Measurements from ENCODE around the gene HCN2. TPM values are rescaled to one million over a fixed set of nuclear protein-coding genes. Genes with fewer than 3 reads are reported as not detected.
"Not testable (repeated sequence)": the region's sequence is repeated elsewhere in the genome, so short reads cannot be mapped to it uniquely, and the experiment has no call there.

HCN2 gene
- total RNA-seq, 1 experiment from 2014 or later = 0.04 TPM

DNA sequence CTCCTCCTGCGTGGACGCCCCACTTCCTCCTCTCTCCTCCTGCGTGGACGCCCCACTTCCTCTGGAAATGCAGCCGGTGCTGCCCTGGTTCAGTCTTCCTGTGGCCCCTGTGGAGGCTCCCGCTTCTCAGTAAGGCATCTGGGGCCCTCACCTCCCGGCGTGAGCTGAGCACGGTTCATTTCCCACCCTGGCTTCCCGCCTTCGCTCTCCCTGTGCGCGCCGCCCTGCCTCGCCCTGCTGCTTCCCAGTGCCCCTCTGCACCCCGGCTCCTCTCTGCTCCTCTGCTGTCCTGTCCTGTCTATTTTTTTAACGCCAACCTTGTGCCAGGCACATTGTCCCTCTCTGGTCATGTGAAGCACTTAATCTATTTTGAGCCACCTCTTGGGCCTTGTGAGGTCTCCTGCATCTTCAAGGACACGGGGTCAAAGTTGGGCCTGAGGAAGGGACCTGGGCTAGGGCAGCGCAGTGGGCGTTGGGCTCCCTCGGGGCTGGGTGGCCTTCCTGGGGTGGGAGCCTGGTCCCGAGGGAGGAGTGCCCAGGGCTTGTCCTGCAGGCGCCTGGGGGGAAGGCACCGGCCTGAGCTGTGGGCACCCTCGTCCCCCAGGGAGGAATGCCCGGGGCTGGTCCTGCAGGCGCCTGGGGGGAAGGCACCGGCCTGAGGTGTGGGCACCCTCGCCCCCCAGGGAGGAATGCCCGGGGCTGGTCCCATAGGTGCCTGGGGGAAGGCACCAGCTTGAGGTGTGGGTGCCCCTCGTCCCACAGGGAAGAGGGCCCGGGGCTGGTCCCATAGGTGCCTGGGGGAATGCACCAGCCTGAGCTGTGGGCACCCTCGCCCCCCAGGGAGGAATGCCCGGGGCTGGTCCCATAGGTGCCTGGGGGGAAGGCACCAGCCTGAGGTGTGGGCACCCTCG is 13.0 kb downstream of the HCN2 start:
- CTCF ChIA-PET = interaction anchor here (0.6 kb wide), 1 partner anchor 71 kb away, joined by 3 read pairs; the partner anchor contains the start of gene CDC34
- no peaks in the 10 kb centered on the region for H3K27me3 ChIP-seq (ENCODE audit: low read length)

GRCh38 chr19:603302-603639 is 13.6 kb downstream of the HCN2 start:
- H3K27me3 ChIP-seq (ENCODE audit: low read length); CTCF ChIA-PET; H3K4me3 ChIP-seq (ENCODE audit: low read length); H3K36me3 ChIP-seq (ENCODE audit: low read depth, low read length); H3K9ac ChIP-seq (ENCODE audit: low read length); H3K79me2 ChIP-seq (ENCODE audit: low read length); BruUV-seq (replicated peaks); H3K4me1 ChIP-seq (ENCODE audit: insufficient read depth, low read length); H3K4me2 ChIP-seq (ENCODE audit: low read length); H4K20me1 ChIP-seq (ENCODE audit: low read length); H3K9me3 ChIP-seq (ENCODE audit: low read length); H3K27ac ChIP-seq (ENCODE audit: low read length); H3F3A ChIP-seq (ENCODE audit: low read length, unreplicated experiment); DNase-seq; intact Hi-C loops (cut with micrococcal nuclease); POLR2A ChIA-PET (ENCODE audit: unreplicated experiment); ATAC-seq; H3K9me2 ChIP-seq (replicated peaks; ENCODE audit: low read length); H2AFZ ChIP-seq (ENCODE audit: low read length): not testable (repeated sequence)

More for the DNA sequence above, 13.0 kb downstream of the HCN2 start:
- Histone ChIP-seq H3K4me1 (ENCODE audit: insufficient read depth, low read length) (no peaks in the 10 kb centered on the region), H3K9ac (ENCODE audit: low read length) (no peak overlapping the region), H3K4me3 (ENCODE audit: low read length) (no peak overlapping the region), H3K9me3 (ENCODE audit: low read length) (no peaks in the 10 kb centered on the region), H3K36me3 (ENCODE audit: low read depth, low read length) (no peaks in the 10 kb centered on the region), H3F3A (ENCODE audit: low read length, unreplicated experiment) (no peaks in the 10 kb centered on the region), H3K4me2 (ENCODE audit: low read length) (no peak overlapping the region), H3K79me2 (ENCODE audit: low read length) (no peaks in the 10 kb centered on the region), H4K20me1 (ENCODE audit: low read length) (no peaks in the 10 kb centered on the region), H3K9me2 (replicated peaks; ENCODE audit: low read length) (no peaks in the 10 kb centered on the region), H3K27ac (ENCODE audit: low read length) (no peak overlapping the region), H2AFZ (ENCODE audit: low read length) (no peak overlapping the region)
- no peak for DNase-seq
- TF ChIP-seq, protein P1, sequence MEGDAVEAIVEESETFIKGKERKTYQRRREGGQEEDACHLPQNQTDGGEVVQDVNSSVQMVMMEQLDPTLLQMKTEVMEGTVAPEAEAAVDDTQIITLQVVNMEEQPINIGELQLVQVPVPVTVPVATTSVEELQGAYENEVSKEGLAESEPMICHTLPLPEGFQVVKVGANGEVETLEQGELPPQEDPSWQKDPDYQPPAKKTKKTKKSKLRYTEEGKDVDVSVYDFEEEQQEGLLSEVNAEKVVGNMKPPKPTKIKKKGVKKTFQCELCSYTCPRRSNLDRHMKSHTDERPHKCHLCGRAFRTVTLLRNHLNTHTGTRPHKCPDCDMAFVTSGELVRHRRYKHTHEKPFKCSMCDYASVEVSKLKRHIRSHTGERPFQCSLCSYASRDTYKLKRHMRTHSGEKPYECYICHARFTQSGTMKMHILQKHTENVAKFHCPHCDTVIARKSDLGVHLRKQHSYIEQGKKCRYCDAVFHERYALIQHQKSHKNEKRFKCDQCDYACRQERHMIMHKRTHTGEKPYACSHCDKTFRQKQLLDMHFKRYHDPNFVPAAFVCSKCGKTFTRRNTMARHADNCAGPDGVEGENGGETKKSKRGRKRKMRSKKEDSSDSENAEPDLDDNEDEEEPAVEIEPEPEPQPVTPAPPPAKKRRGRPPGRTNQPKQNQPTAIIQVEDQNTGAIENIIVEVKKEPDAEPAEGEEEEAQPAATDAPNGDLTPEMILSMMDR (conservative IDR thresholded peaks at IDR 0.05; ENCODE audit: low read depth, low read length) = no peak
- TF ChIP-seq EZH2phosphoT487 (IDR thresholded peaks at IDR 0.05; ENCODE audit: borderline replicate concordance, low read length) = no peak
- TF ChIP-seq EZH2 (IDR thresholded peaks at IDR 0.05; ENCODE audit: low read length, unreplicated experiment) = no peak
- POLR2A ChIA-PET (ENCODE audit: unreplicated experiment) = no interaction called here
- intact Hi-C loops (cut with micrococcal nuclease) = no loop called here
- no peak for ATAC-seq
- BruUV-seq (replicated peaks) = no TSS peak

- H3K9ac ChIP-seq (ENCODE audit: low read length); H3K9me2 ChIP-seq (replicated peaks; ENCODE audit: low read length); H3F3A ChIP-seq (ENCODE audit: low read length, unreplicated experiment); intact Hi-C loops (cut with micrococcal nuclease); DNase-seq; BruUV-seq (replicated peaks); H3K4me2 ChIP-seq (ENCODE audit: low read length); H4K20me1 ChIP-seq (ENCODE audit: low read length); POLR2A ChIA-PET (ENCODE audit: unreplicated experiment); H3K79me2 ChIP-seq (ENCODE audit: low read length); H3K4me3 ChIP-seq (ENCODE audit: low read length); H3K27ac ChIP-seq (ENCODE audit: low read length); ATAC-seq; H3K36me3 ChIP-seq (ENCODE audit: low read depth, low read length); H2AFZ ChIP-seq (ENCODE audit: low read length); CTCF ChIA-PET; H3K9me3 ChIP-seq (ENCODE audit: low read length); H3K4me1 ChIP-seq (ENCODE audit: insufficient read depth, low read length); H3K27me3 ChIP-seq (ENCODE audit: low read length): not testable (repeated sequence)
These were observed 14.1 kb downstream of the HCN2 start for GRCh38 chr19:603779-604178.
